NT2/D1 (cell line): Measurements from ENCODE around the gene FRMD4A.

Experiments
- SUZ12 ChIP-seq: IDR thresholded peaks from 2 replicates; pipeline ENCODE4 v1.6.1; 2011; ENCODE audit not compliant: insufficient read length, insufficient read depth; ENCODE audit errors: extremely low read depth
- ZNF274 ChIP-seq: IDR thresholded peaks from 2 replicates; pipeline ENCODE4 v1.6.1; 2011; ENCODE audit warnings: mild to moderate bottlenecking, low read depth, low read length

- TF ChIP-seq ZNF274: no peak
- TF ChIP-seq SUZ12: no peak
Measured at GRCh38 chr10:13707156-13707881, 623.4 kb downstream of the FRMD4A start.
